GM12873 (cell line): ENCODE measurements around the gene PIK3CD.

Source experiments
- CTCF ChIP-seq: IDR thresholded peaks from 2 replicates; pipeline ENCODE4 v1.5.1; 2012; ENCODE audit warnings: low read depth, mild to moderate bottlenecking, moderate library complexity, low read length, control low read depth; ENCODE audit not compliant: insufficient read depth; ENCODE audit errors: missing control alignments

The PIK3CD gene

DNA sequence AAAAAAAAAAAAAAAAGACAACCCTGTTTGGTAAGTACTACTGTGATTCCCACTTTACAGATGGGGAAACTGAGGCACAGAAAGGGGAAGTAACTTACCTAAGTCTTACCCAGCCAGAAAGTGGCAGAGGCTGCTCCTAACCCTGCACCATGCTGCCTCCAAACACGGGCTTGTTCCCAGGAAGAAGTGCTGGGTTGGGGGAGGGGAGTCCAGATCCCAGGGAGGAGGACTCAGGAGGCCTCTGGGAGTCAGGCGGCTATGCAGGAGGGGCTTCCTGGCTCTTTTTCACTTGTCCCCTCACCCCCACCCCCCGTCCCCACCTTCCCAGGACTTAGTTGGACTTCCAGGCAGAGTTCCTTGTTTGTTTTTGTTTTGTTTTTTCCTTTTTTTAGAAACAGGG, 23.9 kb downstream of the PIK3CD start:
- TF ChIP-seq CTCF, result no peak

- TF ChIP-seq CTCF, result no peak
Observed at GRCh38 chr1:9676815-9677393, 25.4 kb downstream of the PIK3CD start.

GRCh38 chr1:9680091-9680490, 28.6 kb downstream of the PIK3CD start:
- TF ChIP-seq CTCF, result no peak

DNA sequence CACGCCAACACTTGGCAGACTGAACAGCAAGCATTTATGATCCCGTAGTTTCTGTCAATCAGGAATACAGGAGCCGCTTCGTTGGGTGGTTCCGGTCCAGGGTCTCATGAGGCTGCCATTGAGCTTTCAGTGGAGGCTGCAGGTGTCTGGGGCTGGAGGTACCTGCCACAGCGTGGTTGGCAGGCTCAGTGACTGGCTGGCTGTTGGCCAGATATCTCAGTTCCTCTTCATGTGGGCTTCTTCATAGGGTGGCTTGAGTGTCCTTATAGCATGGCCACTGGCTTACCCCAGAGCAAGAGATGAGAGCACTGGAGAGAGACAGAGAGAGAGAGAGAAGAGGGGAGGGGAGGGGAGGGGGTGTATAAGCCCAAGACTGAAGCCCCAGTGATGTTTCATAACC, 29.3 kb downstream of the PIK3CD start:
- no peak for TF ChIP-seq CTCF

DNA sequence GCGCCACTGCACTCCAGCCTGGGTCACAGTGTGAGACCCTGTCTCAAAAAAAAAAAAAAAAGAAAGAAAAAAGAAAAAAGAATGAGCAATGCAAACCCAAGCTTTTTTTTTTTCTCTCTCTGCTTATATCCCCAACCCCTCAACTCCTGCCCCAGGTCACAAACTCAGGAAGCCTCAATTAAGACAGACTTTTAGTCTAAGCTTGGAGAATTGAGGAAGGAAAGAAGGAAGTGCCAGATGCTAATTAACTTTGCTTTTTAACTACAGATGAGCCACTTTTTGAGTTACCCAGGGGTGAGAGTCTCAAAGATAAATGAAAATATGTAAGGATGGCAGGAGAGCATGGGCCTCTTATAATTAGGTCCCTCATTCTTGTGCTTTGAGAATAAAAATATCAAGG, 33.3 kb downstream of the PIK3CD start:
- TF ChIP-seq CTCF, result no peak

- peak; percentile 29 for TF ChIP-seq CTCF
Observed at GRCh38 chr1:9687120-9687873, 35.8 kb downstream of the PIK3CD start.

DNA sequence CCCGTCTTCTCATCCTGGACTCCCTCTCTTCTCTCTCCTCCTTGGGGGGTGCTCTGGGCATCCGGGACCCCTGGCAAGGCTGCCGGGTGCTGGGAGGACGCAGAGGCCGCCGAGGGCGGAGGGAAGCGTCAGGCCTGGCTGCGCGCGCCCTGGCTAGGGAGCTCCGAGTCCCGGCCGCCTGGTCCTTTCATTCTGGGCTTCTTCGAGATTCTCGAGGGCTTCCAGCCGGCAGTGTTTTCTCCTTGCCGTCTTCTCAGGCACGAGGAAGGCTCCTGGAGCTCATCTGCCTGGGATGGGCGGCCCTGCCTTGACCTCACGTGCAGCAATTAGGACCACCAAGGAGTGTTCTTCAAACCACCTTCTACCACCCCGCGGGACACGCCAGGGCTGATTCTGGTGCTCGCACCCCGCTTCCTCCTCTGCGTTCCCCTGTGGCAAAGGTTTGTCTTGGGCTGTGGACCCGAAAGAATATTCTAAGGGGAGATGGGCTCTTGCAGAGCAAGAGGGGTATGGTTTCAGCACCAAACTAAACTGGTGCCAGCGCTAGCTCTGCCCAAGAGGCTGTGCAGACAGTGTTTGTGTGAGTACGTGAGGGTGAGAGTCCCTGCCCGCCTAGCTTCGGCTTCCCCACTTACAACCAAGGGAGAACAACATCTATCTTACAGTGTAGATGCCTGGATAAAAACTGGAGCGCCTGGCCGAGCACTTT, 36.5 kb downstream of the PIK3CD start:
- no peak for TF ChIP-seq CTCF
